ENCODE measurements around the gene HDAC11.
"Not testable (repeated sequence)": the region's sequence is repeated elsewhere in the genome, so short reads cannot be mapped to it uniquely, and the experiment has no call there.

HDAC11 gene

DNA sequence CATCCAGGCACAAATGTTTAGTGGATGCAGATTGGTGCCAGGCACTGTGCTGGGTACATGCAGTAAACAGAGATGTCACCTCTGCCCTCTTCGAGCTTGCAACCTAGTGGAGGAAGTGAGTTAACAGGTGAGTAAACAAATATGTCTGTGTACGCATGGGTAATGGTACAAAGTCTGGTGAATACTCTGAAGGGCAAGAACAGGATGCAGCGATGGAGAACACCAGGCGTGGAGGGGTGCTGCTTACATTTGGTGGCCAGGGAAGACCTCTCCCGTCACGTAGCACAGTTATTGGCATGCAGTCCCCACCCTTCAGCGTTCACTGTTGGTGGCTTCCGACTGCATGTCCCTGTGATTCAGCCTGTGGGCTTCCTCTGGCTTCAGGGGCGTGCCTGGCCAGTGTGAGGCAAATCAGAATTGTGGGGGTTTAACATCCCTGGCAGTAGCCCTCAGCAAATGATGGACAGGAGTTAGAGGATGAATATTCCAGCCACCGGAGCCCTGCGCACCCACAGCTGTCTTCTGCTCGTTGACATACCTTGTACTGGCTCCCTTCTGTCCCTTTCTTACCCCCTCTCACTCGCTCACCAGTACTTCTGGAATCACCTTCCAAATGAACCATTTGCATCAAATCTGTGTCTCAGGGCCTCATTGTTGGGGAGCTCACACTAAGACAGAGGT lies 9.1 kb upstream of the HDAC11 start:
- peak in 1 of 2 experiments; percentile 50 for DNase-seq

GRCh38 chr3:13472286-13472685 lies 7.8 kb upstream of the HDAC11 start:
- no peak for DNase-seq

DNA sequence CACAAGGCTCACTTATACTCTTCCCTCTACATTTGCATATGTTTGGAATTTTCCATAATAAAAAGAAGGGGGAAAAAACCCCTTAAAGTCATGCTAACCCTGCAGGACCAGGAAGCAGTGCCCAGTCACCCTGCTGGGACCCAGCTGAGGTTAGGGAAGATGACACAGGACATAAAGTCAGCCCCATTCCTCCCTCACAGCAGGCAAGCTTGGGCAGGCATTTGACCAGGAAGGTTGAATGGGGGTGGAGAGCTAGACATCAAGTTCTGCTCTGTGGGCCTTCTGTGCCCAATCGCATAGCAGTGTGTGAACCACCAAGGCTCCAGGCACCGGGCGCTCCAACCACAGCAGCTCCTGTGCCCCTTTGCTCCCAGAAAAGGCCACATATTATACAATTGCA lies 7.1 kb upstream of the HDAC11 start:
- DNase-seq: no peak

GRCh38 chr3:13474021-13474420 lies 6.1 kb upstream of the HDAC11 start:
- no peak for DNase-seq

GRCh38 chr3:13474776-13475303 lies 5.3 kb upstream of the HDAC11 start:
- no peak for DNase-seq

- no peak for DNase-seq
Observed at GRCh38 chr3:13475871-13476590, 4.1 kb upstream of the HDAC11 start.

GRCh38 chr3:13477943-13478342 lies 2.2 kb upstream of the HDAC11 start:
- DNase-seq: no peak

DNA sequence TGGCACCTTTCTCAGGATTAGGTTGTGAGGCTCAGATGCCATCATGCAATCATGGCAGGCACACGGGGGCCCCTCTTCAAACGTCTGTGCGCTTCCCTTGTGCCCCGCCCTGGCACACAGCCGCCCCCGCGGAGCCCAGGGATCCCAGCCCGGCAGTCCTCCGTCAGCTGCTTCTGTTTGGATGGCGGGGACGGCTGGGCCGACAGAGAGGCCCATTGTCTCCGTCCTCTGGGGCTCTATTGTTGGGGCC lies 849 bp upstream of the HDAC11 start:
- DNase-seq: peak in 1 of 2 experiments; percentile 28

- DNase-seq: no peak
Observed at GRCh38 chr3:13480340-13481318, 523 bp downstream of the HDAC11 start.

- DNase-seq: peak in 1 of 2 experiments; percentile 17
Observed at GRCh38 chr3:13482106-13482690, 2.1 kb downstream of the HDAC11 start.

DNA sequence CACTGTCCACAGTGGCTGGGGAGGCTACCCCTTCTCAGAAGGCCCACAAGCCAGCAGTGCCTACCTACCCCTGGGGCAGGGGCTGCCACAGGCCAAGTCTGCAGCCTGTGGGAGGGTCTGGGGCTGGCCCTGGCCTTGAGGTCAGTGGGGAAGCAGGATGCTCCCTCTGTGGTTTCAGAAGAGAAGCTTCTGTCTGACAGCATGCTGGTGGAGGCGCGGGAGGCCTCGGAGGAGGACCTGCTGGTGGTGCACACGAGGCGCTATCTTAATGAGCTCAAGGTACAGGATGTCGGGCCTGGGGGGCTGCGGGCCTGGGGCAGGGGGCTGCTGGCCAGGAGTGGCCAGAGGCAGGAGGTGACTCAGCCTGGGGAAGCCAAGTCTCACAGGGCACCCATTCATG lies 3.2 kb downstream of the HDAC11 start:
- DNase-seq: no peak

DNA sequence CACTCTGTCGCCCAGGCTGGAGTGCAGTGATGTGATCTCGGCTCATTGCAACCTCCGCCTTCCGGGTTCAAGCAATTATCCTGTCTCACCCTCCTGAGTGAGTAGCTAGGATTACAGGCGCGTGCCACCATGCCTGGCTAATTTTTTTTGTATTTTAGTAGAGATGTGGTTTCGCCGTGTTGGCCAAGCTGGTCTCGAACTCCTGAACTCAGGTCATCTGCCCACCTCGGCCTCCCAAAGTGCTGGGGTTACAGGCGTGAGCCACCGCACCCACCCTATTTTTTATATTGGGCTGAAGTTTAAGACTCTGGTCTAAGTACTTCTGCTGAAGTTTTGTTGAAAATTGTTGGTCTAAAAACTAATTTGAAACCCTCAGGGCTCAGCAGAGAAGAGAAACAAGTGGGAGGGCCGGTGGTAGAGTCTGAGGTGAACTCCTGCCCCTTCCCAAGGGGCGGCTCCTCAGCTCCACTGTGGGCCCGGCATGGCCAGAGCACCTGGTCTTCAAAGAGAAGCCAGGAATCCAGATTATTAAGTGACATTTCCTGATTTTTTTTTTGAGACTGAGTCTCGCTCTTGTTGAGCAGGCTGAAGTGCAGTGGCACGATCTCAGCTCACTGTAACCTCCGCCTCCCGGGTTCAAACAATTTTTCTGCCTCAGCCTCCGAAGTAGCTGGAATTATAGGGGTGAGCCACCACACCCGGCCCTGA lies 4.0 kb downstream of the HDAC11 start:
- DNase-seq: no peak

DNA sequence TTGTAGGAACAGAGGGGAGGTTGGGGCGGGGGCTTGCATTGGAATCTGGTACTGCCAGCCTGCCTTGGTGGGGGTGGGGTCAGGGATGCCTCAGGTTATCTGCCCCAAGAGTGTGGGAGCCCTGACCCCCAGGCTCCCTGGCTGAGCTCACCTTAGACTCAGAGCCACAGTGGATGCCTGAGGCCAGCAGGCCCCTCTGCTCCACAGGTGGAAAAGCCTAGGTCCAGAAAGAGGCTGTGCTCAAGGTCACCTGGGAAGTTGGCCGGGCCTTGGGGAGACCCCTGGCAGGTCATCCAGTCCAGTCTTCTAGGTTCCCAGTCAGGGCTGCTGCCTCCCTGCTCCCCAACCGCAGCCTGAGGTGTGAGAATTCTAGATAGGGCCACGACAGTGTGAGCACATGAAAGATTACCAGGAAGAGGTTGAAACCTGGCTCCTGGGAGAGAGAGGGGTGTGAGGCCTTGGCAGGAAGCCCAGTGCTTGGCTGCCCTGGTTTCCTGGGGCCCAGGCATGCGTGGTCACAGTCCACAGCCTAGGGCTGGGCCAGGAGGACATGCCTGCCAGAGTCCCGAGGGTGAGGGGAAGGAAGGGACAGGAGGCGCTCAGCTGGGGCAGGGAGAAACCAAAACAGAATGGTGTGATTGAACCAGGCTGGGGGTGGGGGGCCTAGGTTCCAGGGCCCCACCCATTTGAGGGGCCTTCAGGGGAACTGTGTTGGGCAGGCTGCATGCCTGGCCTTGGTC lies 4.9 kb downstream of the HDAC11 start:
- peak; percentile 21 to 65 for DNase-seq

DNA sequence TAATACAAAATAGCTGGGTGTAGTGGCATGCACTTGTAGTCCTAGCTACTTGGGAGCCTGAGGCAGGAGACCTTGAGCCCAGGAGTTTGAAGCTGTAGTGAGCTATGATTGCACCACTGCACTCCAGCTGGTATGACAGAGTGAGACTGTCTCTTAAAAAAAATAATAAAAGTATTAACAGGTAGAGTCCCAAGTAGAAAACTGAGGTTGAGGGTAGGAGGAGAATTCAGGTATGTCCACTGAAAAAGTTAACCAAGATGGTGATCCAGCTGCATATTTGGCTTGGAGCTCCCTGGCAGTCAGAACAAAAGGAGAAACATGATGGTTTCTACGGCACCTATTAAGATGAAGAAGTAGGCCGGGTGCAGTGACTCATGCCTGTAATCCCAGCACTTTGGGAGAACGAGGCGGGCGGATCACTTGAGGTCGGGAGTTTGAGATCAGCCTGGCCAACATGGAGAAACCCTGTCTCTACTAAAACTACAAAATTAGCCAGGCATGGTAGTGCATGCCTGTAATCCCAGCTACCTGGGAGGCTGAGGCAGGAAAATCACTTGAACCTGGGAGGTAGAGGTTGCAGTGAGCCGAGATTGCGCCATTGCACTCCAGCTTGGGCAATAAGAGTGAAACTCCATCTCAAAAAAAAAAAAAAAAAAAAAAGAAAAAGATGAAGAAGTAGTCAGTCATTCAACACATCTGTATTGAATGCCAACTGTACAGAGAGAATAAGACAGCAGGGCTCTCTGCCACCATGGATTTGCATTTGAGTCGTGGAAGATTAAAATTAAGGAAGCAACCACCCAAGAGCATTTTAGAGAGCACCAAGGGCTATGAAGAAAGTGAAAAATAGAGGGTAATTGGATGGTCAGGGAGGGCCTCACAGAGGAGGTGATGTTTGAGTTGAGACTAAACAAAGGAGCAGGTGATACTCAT lies 5.8 kb downstream of the HDAC11 start:
- DNase-seq: not testable (repeated sequence)

- DNase-seq: no peak
Observed at GRCh38 chr3:13487403-13487802, 7.3 kb downstream of the HDAC11 start.

GRCh38 chr3:13491206-13491974 lies 11.3 kb downstream of the HDAC11 start:
- DNase-seq: no peak

DNA sequence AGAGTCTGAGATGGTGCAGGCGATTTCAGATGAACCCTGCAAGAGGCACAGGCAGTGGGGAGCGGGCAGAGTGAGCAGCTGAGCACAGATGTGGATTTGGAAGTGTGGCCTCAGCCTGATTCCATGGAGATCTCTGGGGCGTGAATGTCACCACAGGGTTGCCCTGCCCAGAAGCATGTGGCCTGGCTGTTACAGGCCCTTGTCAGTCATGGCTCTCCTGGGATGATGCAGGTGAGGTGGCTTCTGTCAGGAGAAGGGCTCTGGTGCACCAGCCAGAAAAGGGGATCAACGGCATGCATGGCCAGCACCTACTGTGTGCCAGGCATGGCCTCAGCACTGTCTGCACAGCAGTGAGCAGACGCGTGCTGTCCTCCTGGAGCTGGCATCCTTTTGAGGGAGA lies 11.9 kb downstream of the HDAC11 start:
- DNase-seq: no peak

DNA sequence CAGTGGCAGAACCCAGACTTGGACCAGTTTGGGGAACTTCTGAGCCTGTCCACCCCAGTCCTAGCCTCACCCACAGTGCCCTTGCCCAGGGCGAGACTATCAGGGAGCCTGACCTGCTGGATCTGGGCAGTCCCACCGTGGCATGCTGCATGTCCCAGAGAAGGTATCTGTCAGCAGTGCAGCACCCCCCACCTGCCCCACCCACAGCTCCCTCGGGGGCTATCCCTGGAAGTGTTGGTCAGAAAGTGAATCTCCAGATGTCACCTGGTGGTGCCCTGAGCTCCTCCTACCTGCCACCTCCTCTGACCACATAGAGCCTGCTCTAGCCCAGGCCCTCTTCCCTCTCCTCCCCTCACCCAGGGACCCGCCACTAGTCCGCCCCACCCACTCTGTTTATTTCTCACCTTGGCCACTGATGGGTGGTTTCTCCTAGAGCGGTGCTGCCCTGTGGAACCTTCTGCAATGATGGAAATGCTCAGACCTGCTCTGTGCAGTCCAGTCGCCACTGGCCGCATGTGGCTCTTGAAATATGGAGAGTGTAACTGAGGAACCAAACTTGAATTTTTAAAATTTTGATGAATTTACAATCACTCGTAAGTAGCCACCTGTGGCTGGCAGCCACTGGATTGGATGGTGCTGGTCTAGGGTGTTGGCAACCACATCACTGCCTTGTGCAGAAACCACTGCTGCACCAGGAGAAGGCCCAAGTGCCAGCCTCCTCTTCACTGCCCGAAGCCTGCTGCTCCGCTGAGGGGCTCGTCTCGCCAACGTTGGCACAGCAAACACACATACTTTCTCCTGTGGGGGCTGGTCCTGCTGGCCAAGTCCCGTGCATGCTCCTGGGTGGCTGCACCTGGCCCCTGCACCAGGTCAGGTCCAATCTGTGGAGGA lies 13.1 kb downstream of the HDAC11 start:
- DNase-seq: no peak
